ENCODE data around the gene SGMS1.
"Not testable (repeated sequence)": the region's sequence is repeated elsewhere in the genome, so short reads cannot be mapped to it uniquely, and the experiment has no call there.

The SGMS1 gene

DNA sequence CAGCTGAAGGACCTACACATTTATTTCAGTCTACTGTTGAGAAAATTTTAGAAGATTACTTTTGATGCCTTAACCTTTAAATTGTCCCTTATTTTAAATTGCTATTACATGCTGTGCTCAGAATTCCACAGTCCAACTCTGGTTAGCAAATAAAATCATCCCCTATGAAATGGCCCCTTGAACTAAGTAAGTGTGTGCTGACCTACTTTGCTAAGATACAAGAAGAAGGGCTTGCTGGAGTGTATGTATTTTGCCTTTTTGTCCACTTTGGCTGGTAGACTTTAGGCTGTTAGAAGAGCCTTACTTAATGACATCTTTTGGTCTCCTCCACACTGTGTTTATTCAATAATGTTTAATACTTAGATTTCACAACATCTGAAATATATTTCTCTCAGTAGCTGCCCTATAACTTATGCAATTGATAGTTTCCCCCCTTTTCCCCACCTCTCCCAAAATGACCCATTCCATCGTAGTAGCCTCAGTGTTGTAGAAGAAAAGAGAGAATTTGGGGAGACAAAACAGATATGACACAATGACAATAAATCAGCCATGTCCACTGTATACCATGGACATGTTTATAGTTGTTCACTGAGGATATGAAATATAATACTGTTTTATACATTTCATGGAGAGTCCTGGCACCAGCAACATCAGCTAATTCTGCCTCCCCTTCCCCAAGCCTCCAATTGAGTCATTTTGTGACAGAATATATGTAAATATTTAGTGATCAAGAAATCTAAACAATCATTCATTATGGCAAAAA is 264.6 kb downstream of the SGMS1 start:
- no peak for FAIRE-seq

DNA sequence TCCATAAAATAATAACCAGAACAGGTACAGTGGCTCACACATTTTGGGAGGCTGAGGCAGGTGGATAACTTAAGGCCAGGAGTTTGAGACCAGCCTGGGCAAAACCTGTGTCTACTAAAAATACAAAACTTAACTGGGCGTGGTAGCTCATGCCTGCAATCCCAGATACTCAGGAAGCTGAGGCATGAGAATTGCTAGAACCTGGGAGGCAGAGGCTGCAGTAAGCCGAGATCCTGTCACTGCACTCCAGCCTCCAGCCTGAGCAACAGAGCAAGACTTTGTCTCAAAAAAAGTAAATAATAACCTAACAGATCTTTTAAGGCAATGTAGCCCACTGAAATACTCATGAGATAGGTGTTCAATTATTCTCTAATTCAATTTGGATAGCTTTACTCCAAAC is 265.3 kb downstream of the SGMS1 start:
- FAIRE-seq: no peak

DNA sequence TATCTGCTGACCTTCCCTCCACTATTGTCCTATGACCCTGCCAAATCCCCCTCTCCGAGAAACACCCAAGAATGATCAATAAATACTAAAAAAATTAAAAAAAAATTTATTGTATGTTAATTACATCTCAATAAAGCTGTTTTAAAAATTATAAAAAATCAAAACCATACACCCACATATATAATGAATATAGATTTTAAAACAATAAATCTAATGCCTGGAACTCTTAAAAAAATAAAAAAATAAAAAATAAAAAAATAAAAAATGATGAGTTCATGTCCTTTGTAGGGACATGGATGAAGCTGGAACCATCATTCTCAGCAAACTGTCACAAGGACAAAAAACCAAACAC is 267.3 kb downstream of the SGMS1 start:
- not testable (repeated sequence) for FAIRE-seq

DNA sequence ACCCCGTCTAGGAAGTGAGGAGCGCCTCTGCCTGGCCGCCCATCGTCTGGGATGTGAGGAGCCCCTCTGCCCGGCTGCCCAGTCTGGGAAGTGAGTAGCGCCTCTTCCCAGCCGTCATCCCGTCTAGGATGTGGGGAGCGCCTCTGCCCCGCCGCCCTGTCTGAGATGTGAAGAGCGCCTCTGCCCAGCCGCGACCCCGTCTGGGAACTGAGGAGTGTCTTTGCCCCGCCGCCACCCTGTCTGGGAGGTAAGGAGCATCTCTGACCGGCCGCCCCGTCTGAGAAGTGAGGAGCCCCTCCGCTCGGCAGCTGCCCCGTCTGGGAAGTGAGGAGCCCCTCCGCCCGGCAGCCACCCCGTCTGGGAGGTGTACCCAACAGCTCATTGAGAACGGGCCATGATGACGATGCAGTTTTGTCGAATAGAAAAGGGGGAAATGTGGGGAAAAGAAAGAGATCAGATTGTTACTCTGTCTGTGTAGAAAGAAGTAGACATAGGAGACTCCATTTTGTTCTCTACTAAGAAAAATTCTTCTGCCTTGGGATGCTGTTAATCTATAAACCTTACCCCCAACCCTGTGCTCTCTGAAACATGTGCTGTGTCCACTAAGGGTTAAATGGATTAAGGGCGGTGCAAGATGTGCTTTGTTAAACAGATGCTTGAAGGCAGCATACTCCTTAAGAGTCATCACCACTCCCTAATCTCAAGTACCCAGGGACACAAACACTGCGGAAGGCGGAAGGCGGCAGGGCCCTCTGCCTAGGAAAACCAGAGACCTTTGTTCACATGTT is 267.9 kb downstream of the SGMS1 start:
- FAIRE-seq: not testable (repeated sequence)

DNA sequence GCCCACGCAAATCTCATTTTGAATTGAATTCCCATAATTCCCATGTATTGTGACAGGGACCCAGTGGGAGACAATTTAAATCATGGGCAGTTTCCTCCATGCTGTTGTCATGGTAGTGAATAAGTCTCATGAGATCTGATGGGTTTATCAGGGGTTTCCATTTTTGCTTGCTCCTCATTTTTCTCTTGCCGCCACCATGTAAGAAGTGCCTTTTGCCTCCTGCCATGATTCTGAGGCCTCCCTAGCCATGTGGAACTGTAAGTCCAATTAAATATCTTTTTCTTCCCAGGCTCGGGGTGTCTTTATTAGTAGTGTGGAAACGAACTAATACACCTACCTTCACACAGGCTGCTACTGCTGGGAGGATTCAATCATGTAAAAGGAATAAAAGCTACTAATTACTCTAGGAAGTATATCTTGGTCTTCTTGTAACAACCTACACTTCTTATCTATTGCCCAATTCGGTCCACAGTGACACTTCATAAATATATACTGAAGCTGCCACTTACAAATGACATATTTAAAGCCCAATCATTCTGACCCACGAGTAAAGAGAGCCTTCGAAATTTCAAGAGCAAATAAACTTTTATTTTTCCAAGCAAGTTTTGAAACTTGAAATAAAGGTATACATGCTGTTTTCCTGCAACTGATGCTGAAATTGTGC is 272.1 kb downstream of the SGMS1 start:
- no peak for FAIRE-seq

DNA sequence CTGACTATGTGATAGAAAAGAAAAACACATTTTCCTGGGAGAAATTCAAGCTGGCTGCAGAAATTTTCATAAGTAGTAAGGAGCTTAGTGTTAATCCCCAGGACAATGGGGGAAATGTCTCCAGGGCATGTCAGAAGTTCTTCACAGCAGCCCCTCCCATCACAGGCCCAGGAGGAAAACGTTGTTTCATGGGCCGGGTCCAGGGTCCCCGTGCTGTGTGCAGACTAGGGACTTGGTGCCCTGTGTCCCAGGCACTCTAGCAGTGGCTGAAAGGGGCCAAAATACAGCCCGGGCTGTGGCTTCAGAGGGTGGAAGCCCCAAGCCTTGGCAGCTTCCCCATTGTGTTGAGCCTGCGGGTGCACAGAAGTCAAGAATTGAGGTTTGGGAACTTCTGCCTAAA is 273.4 kb downstream of the SGMS1 start:
- no peak for FAIRE-seq

DNA sequence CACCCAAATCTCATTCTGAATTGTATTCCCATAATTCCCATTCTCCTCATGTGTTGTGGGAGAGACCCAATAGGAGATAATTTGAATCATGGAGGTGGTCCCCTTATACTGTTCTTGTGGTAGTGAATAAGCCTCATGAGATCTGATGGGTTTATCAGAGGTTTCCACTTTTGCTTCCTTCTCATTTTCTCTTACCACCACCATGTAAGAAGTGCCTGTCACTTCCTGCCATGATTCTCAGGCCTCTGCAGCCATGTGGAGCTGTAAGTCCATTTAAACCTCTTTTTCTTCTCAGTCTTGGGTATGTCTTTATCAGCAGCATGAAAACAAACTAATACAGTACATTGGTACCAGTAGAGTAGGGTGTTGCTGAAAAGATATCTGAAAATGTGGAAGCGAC is 274.2 kb downstream of the SGMS1 start:
- no peak for FAIRE-seq

DNA sequence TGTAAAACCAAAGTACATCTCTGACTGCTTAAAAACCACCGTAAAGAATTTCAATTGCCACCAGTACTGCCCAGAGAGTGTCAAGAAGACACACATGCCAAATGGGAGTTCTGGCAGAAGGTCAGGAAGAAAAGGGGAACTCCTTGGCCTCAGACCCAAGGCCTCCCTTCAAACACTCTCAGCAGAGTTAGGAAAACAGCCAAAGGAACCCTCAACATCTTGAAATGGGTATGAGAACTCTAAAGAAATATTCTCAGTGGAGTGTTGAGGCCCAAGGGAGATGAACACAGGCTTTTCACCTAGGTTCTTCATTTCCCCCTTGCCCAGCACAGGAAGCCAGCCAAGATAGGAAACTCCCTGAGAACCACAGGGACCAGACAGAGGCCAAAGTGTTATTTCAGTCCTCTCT is 276.4 kb downstream of the SGMS1 start:
- FAIRE-seq: no peak

DNA sequence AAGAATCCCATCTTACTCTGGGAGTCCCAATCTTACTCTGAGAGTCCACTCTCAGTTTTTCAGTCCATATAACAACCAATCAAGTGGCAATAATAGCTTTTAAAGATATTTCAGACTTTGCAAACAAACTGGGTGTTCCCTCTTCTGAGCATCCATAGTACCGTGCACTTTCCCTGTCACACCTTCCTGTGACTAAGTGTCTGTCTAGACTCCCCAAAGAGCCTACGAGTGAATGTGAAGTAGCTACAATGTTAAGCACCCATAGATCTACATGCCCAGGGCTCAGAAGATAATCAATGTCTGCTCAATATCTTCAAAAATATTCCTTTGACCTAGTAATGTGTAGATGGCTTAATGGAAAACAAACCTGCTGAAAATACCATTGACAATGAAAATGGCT is 276.8 kb downstream of the SGMS1 start:
- FAIRE-seq: no peak

DNA sequence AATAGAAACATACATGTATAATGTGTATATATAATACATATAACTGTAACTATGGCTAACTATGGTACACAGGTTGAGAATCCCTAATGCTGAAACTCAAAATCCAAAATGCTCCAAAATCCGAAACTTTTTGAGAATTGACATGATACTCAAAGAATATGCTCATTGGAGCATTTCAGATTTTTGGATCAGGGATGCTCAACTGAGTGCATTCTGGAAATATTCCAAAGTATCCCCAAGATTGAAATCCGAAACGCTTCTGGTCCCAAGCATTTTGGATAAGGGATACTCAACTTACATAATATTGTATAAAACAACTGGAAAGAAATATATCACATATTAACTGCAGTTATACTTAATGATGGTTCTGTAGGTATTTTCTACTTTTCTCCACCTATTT is 278.2 kb downstream of the SGMS1 start:
- no peak for FAIRE-seq

DNA sequence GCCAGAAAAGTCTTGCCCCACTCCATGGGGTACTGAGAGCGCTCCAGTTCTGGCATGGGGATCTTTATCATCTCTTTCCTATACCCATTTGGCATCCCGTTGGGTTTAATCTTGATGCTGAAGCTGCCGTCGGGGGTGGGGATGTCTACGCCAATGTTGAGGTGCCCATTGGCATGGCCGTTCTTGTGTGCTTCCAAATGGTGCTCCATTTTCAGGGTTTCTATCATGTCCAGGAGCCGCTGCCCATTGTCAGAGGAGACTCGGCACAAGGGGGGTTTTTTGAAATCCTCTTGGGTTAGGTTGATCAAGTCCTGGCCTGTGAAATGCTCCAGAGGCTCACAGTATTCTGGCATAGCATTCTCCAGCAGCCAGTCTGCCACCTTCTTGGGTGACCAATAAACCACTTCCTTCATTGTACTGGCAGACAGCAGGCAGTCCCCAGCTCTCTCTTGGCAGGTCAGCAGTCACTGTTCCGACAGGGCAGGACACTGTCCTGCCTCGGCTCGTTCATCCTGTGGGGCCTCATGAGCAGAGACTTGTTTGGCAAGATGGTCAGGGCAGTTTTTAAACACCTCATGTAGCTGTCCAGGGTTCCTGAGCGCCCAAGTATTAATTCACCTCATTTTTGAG is 279.9 kb downstream of the SGMS1 start:
- FAIRE-seq: no peak

DNA sequence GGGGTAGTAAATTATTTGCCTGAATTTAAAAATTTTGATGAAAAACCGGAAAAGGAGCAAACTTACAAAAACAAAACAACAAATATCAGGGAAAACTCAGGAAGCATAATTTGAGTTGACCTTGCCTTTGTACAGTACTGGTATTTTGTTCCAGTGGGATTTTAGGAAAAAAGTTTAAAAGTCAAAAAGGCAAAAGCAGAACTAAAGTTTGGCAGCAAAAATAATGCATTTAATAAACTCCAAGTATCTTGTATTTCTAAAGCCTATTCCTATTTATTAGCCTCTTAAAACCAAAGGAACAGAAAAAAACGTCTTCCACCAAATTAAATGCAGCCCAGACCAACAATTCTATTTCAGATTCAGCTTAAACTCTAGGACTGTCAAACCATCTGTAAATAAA is 281.8 kb downstream of the SGMS1 start:
- FAIRE-seq: no peak

DNA sequence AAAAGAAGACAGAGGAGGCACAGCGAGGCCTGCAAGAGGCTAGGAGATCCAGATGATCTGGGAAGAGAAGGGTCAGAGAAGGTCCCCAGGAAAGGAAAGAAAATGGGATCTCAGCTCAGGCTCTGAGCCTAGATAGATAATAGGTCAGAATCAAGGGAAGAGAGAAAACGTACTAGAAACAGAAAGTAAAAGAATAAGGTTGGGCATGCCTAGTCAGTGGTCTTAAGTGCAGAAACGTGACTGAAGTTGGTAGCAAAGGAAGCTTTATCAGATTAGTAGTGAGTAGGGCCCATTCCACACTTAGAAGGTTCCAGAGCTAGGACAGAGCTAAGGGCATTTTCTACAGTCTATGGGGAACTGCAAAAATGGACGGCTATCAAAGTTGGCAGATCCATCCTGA is 287.6 kb downstream of the SGMS1 start:
- FAIRE-seq: no peak

DNA sequence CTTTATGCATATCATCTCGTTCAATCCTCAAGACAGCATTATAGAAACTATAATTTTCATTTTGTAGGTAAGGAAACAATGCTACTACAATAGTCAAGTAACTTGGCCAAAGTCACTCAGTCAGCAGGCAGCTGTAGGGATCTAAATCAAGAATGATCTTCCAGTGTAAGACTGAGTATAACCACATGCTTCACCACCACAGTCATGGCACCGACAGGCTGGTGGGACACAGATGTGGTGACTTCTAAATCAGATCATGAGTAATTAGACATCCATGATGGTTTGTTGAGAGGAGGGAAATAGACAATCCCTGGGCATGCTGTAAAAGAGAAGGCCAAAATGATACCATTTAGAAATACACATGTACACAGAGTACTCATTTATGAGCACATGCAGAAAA is 288.4 kb downstream of the SGMS1 start:
- FAIRE-seq: no peak

DNA sequence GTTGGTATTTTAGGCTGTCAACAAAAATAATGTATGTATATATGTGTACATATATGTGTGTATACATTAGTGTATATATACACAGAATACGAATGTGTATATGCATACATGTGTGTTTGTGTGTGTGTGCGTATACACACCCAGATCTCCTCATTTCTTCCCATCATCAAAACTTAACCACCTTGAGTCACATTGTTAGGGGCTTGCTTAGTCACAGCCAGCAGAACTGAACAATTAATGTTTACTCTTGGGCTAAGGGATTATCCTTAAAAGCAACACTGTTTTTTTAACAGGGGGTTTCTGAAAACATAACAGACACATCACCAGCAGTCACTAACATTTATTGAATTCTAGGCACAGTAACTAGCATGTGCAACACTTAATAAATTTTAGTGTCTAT is 289.5 kb downstream of the SGMS1 start:
- no peak for FAIRE-seq

DNA sequence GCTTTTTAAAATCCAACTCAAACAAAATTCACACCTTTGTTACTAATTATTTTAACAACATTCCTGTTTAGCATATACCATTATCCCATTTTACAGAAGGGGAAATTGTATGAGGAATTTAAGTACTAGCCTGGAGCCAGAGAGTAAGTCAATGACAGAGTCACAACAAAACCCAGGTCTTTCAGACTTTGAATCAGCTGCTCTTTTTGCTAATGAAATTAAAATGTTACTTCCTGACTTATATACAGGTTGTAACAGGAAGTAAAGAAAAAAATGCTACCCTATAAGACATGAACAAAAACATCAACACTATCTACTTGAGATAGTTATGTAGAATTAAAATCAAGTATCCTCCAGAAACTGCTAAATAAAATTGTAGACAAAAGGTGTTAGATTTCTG is 289.9 kb downstream of the SGMS1 start:
- no peak for FAIRE-seq

DNA sequence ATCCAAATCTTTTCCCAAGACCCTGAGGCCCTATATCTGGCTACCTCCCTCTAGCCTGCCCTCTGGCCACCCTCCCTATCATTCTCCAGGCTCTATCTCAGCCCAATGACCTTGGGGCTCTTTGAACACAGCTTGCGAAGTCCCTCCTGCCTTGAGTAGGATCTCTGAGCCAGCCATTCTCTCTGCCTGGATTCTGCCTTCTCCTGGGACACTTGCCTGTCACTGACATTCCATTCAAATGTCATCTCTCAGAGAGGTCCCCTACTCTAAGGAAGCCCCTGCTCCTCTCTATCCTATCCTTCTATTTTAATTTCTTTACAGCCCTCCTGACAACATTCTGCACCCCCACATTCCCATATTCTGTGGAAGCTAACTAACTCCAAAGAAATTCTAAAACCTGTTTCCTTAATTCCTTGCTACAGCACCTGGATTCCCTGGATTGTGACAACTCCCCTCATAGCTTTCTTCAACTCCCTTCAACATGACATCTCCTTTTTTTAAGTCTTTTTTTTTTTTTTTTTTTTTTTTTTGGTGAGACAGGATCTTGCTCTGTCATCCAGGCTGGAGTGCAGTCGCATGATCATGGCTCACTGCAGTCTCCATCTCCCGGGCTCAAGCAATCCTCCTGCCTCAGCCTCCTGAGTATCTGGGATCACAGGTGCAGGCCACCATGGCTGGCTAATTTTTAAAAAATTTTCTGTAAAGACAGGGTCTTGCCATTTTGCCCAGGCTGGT is 291.5 kb downstream of the SGMS1 start:
- no peak for FAIRE-seq

DNA sequence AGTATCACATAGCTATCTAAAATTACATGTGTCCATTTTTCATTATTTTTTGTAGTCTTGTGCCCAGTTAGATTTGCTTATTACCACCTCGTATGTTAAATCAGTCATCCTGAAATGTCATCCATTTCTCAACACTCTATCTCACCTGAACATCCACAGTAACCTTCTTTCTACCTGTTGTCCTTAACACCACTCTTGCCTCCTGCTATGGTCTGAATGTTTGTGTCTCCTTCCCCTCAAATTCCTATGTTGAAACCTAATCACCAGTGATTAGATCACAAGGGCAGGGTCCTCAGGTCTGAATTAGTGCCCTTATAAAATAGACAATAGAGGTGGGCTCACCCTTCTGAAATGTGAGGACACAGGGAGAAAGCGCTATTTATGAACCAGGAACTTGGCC is 292.3 kb downstream of the SGMS1 start:
- no peak for FAIRE-seq

DNA sequence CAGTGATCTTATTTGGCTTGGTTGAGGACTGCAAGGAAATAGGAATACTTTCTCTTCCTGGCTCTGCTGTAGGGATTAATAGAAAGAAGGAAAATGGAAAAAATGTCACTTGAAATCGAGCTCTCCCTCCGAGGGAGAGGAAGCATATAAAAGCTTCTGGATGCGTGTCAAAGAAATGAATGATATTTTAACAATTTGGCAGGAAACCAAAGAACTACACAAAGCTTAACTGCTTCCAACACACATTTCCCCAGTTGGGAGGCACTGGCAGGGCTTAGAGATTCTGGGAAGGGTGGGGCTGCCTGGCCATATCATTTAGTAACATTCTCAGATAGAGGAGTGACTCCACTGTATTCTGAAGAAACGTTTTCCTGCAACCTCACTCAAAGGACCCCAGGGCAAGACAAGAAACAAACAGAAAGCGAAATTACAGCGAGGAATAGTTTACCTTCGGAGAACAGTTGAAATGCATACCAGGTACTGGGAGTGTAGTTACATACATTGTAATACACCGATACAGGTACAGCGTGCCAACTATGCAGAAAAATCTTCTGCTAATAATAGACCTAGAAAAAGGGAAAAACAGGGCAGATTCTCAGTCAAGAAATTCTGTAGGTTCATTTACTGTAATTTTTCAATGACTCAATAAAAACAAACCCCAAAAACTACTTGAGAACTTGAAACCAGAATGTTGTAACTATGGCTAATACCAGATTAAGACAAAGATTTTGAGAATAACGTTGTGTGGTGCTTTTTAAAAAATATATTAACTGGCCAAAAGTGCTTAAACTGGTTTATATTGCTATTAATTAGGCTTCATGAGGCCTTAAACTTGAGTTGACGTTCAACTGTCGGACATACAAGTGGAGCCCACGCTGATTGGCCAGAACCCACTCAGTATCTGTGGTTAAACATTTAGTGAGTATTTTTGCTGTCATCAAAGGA is 296.7 kb downstream of the SGMS1 start:
- FAIRE-seq: no peak

DNA sequence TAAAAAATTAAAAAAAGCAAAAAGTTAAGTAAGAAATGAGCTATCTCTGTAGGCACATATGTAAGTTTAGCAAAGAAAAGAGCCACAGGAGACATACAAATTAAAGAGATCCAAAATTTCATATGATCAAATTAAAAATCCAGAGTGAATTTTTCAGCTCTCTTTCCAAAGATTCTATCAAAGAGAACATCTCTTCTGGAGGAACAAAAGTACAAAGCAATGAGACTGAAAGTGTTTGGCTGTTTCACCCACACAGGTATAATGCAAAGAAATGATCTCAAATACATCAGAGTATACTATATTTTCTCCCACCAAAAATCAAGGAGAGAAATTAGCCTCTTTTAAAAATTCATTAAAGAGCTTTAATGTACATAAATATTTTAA is 297.6 kb downstream of the SGMS1 start:
- FAIRE-seq: no peak

DNA sequence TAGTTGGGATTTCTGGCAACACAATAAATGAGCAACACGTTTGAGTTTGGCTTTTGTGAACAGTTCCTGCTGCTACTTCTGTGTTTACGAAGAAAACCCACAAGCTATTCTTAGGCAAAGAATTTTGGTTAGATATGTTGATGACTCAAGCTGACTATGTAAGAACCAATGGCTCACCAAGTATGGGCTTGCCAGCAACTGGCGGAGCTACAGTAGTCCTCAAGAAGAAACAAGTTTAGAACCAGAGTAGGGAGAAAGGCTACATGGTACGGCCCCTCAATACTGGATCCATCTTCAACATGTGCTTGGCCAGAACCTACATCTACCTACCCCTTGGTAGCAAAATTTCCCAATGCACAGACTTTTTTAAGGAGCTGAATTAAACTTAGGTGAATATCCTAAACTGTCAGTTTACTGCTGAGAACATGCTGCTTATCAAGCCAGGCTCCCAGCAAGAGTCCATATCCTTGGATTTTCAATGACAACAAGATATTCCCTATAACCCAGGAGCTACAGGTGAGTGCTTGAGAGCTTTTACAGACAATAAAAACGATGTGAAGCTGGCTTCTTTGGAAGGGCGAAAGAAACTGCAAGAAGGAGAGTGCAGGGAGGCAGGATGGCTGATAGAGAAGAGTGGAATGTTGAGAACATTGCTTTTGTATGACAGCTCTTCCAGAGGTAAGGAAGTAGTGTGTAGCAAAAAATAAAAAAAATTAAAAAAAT is 298.1 kb downstream of the SGMS1 start:
- no peak for FAIRE-seq
